ENCODE measurements around the gene UBL7.

DNA sequence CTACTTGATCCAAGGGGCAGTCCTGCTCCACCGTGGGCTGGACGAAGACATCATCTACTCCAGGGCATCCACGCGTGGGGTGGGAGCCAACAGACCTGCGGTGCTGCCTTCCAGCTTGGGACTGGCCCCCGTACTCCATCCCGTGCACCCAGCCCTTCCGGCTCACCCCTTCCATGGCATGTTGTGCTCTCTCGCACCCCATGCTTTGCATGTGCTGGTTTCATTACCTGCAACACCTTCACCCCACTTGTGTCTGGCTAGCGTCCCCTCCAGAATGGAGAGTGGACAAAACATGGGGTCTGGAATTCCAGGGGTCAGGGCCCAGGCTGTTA, 57.4 kb downstream of the UBL7 start:
- TF ChIP-seq EZH2 (IDR thresholded peaks at IDR 0.05; ENCODE audit: borderline replicate concordance, control insufficient read depth, low read depth, low read length) (no peak), CBX5 (IDR thresholded peaks at IDR 0.05; ENCODE audit: low read depth) (no peak), MLLT1 (IDR thresholded peaks at IDR 0.05) (peak; percentile 30; the same call in 1 of the 2 replicates)

Data from GM12878 (cell line).